ENCODE results near the gene OSMR. TPM values are rescaled to one million over a fixed set of nuclear protein-coding genes. Genes with fewer than 3 reads are reported as not detected.

The OSMR gene
- total and polyA plus RNA-seq, 9 of the 15 experiments (the other 6 are each of a cell fraction or from before 2014, with no cell fraction given): 0.18 to 1.7 (median 0.94) TPM

- Histone ChIP-seq H2AFZ (ENCODE audit: low read depth, low read length) (no peak overlapping the region), H3K4me3 (no peak overlapping the region), H3K36me3 (ENCODE audit: control insufficient read depth, insufficient read depth, low read length) (no peaks in the 10 kb centered on the region), H3K27me3 (ENCODE audit: control insufficient read depth in 2 of 2, insufficient read depth in 2 of 2, low read length in 2 of 2) (no peaks in the 10 kb centered on the region), H3K9ac (ENCODE audit: insufficient read depth in 1 of 2, low read depth in 2 of 2, low read length in 2 of 2) (no peak overlapping the region), H3K4me1 (replicated peaks in 1 of 2; ENCODE audit: control insufficient read depth in 2 of 2, insufficient read depth in 2 of 2, low read length in 2 of 2) (peaks cover 0 to 5% of the 10 kb centered on the region in 2 experiments; a peak in 1 of 5 replicates), H3K27ac (ENCODE audit: extremely low read depth, low read depth, low read length) (no peak overlapping the region), H3K9me1 (ENCODE audit: control insufficient read depth, insufficient read depth, low read length) (no peaks in the 10 kb centered on the region), H3K79me2 (ENCODE audit: control insufficient read depth, insufficient read depth, low read length) (no peaks in the 10 kb centered on the region), H3K9me3 (replicated peaks; ENCODE audit: control insufficient read depth, insufficient read depth, low read depth, low read length) (no peaks in the 10 kb centered on the region), H3K4me2 (ENCODE audit: insufficient read depth, low read length) (no peak overlapping the region), H4K20me1 (replicated peaks; ENCODE audit: control insufficient read depth, insufficient read depth, low read length) (no peaks in the 10 kb centered on the region)
- in situ Hi-C loops (cut with MboI) (no loop called here), intact Hi-C loops (cut with micrococcal nuclease) (loop anchor here (1.0 kb wide), 1 partner anchor 90 kb away; no protein-coding TSS in a partner anchor)
- WGBS (ENCODE audit: insufficient coverage, low coverage, missing lambda C conversion rate): 4% methylated on average over 3 of the region's 3 CpGs
- ChIA-PET CTCF (ENCODE audit: low intra/inter-chr PET ratio) (interaction anchor here (0.6 kb wide), 1 partner anchor 412 kb away, joined by 3 read pairs; no protein-coding TSS in a partner anchor), POLR2A (no interaction called here)
- FAIRE-seq (no peak), ATAC-seq (peak; percentile 86), DNase-seq (ENCODE audit: extremely low read depth in 1 of 4, low spot score in 3 of 4) (peak; percentile 25 to 56 (median 38))
- no TSS peak for BruUV-seq (replicated peaks)
- TF ChIP-seq SMAD1 (IDR thresholded peaks at IDR 0.05; ENCODE audit: low read depth, low read length, partially characterized antibody) (no peak), RBM39 (optimal IDR thresholded peaks at IDR 0.05; ENCODE audit: low read depth, low read length) (peak; percentile 48), KAT7 (CRISPR knock-in tag; IDR thresholded peaks at IDR 0.05; ENCODE audit: borderline replicate concordance) (no peak), TAF15 (IDR thresholded peaks at IDR 0.05; ENCODE audit: low read depth, low read length) (no peak), ZFP36 (IDR thresholded peaks at IDR 0.05; ENCODE audit: low read depth, low read length, partially characterized antibody) (peak; percentile 4), PTBP1 (IDR thresholded peaks at IDR 0.05; ENCODE audit: low read depth, low read length) (peak; percentile 74; the same call in 1 of the 2 replicates), SMC3 (conservative IDR thresholded peaks at IDR 0.05; ENCODE audit: insufficient read depth, low read depth, low read length) (peak; percentile 37; the same call in 1 of the 2 replicates), BCOR (IDR thresholded peaks at IDR 0.05) (no peak), ZNF165 (CRISPR knock-in tag; IDR thresholded peaks at IDR 0.05; ENCODE audit: borderline replicate concordance) (no peak), ZBTB17 (CRISPR knock-in tag; IDR thresholded peaks at IDR 0.05) (no peak), RFX5 (IDR thresholded peaks at IDR 0.05; ENCODE audit: low read depth, low read length) (no peak), ZBTB40 (IDR thresholded peaks at IDR 0.05) (no peak), ZBTB40 (CRISPR knock-in tag; IDR thresholded peaks at IDR 0.05) (no peak), JUND (IDR thresholded peaks at IDR 0.05; ENCODE audit: borderline replicate concordance, low read depth, low read length) (0 out of 2 replicates have a peak, but pooled peaks have one; percentile 3), JUND (tag; IDR thresholded peaks at IDR 0.05; ENCODE audit: borderline replicate concordance, low read depth, low read length) (no peak)
Observed at GRCh38 chr5:38831909-38832308, 13.9 kb upstream of the OSMR start.
